Neural cell (in vitro differentiated cells): ENCODE data around the gene PSENEN. TPM values are rescaled to one million over a fixed set of nuclear protein-coding genes. Genes with fewer than 3 reads are reported as not detected.

Experiments
- H2AFZ ChIP-seq: fragments of 200-600, 300-800 bp; sonication (generic), shearing (Covaris generic); 2 replicates; pipeline ENCODE4 v1.6.0; 2014; ENCODE audit warnings: low read depth, mild to moderate bottlenecking, antibody characterized with exemption, low read length, moderate library complexity
- H3F3A ChIP-seq: fragments of 200-600 bp; shearing (Covaris generic); 2 replicates; pipeline ENCODE4 v1.6.1; 2016; ENCODE audit warnings: mild to moderate bottlenecking, moderate library complexity, mixed read lengths, antibody characterized with exemption, low read length; ENCODE audit not compliant: insufficient read depth, poor library complexity, severe bottlenecking
- H3K27ac ChIP-seq: fragments of 200-600, 300-800 bp; sonication (generic), shearing (Covaris generic); 2 replicates; pipeline ENCODE4 v1.5.1; 2014; ENCODE audit warnings: mild to moderate bottlenecking, low read length, moderate library complexity
- H3K27me3 ChIP-seq: fragments of 300-800, 200-600 bp; sonication (generic), shearing (Covaris generic); 2 replicates; pipeline ENCODE4 v1.6.0; 2014; ENCODE audit warnings: mild to moderate bottlenecking, low read depth, low read length, moderate library complexity; ENCODE audit not compliant: insufficient read depth
- H3K36me3 ChIP-seq: fragments of 300-800, 200-600 bp; sonication (generic), shearing (Covaris generic); 2 replicates; pipeline ENCODE4 v1.5.1; 2014; ENCODE audit warnings: mild to moderate bottlenecking, antibody characterized with exemption, low read length, moderate library complexity; ENCODE audit not compliant: insufficient read depth
- H3K4me2 ChIP-seq: fragments of 300-800, 200-600 bp; sonication (generic), shearing (Covaris generic); 2 replicates; pipeline ENCODE4 v1.6.0; 2014; ENCODE audit warnings: mild to moderate bottlenecking, low read length
- H3K4me3 ChIP-seq: fragments of 300-800, 200-600 bp; sonication (generic), shearing (Covaris generic); 2 replicates; pipeline ENCODE4 v1.5.1; 2014; ENCODE audit warnings: mild to moderate bottlenecking, low read length, moderate library complexity
- H3K79me2 ChIP-seq: fragments of 200-600 bp; shearing (Covaris generic); replicated peaks from 2 replicates; pipeline ENCODE4 v1.6.0; 2014; ENCODE audit warnings: mild to moderate bottlenecking, low read length, moderate library complexity; ENCODE audit not compliant: insufficient read depth
- H3K9ac ChIP-seq: fragments of 300-800, 200-600 bp; sonication (generic), shearing (Covaris generic); 2 replicates; pipeline ENCODE4 v1.6.1; 2016; ENCODE audit warnings: mild to moderate bottlenecking, low read length, mixed read lengths
- H3K9me2 ChIP-seq: fragments of 200-600 bp; shearing (Covaris generic); 2 replicates; pipeline ENCODE4 v1.6.1; 2016; ENCODE audit warnings: mild to moderate bottlenecking, low read length, mixed read lengths; ENCODE audit not compliant: insufficient read depth
- H3K9me3 ChIP-seq: fragments of 200-600, 300-800 bp; sonication (generic), shearing (Covaris generic); 2 replicates; pipeline ENCODE4 v1.6.1; 2016; ENCODE audit warnings: mild to moderate bottlenecking, mixed run types, low read length, moderate library complexity, mixed read lengths
- H4K20me1 ChIP-seq: fragments of 200-600 bp; shearing (Covaris generic); 2 replicates; pipeline ENCODE4 v1.6.1; 2016; ENCODE audit warnings: mild to moderate bottlenecking, mixed run types; ENCODE audit not compliant: insufficient read depth
- EP300 ChIP-seq: fragments of 450-650 bp; conservative IDR thresholded peaks from 2 replicates; pipeline ENCODE4 v1.6.1; 2014; ENCODE audit warnings: antibody characterized with exemption, mild to moderate bottlenecking, moderate library complexity; ENCODE audit not compliant: poor library complexity, severe bottlenecking
- EZH2 ChIP-seq: fragments of 200-600, 300-800 bp; shearing (Covaris generic), sonication (generic); IDR thresholded peaks from 2 replicates; pipeline ENCODE4 v1.6.1; 2014; ENCODE audit warnings: antibody characterized with exemption, low read length, borderline replicate concordance, mild to moderate bottlenecking; ENCODE audit not compliant: insufficient read depth, poor library complexity, severe bottlenecking
- MXI1 ChIP-seq: fragments of 450-650 bp; conservative IDR thresholded peaks from 2 replicates; pipeline ENCODE4 v1.6.1; 2014; ENCODE audit warnings: antibody characterized with exemption, mild to moderate bottlenecking; ENCODE audit not compliant: poor library complexity, severe bottlenecking
- POLR2AphosphoS5 ChIP-seq: IDR thresholded peaks from 2 replicates; pipeline ENCODE4 v1.6.1; 2012
- RAD21 ChIP-seq: fragments of 450-650 bp; conservative IDR thresholded peaks from 2 replicates; pipeline ENCODE4 v1.6.1; 2014; ENCODE audit warnings: antibody characterized with exemption, mild to moderate bottlenecking, moderate library complexity
- REST ChIP-seq: IDR thresholded peaks from 2 replicates; pipeline ENCODE4 v1.6.1; 2012; ENCODE audit warnings: borderline replicate concordance
- SMC3 ChIP-seq: fragments of 450-650 bp; conservative IDR thresholded peaks from 2 replicates; pipeline ENCODE4 v1.6.1; 2014; ENCODE audit warnings: antibody characterized with exemption, mild to moderate bottlenecking, moderate library complexity; ENCODE audit not compliant: poor library complexity
- TAF1 ChIP-seq: IDR thresholded peaks from 2 replicates; pipeline ENCODE4 v1.6.1; 2012; ENCODE audit warnings: low read depth
- polyA plus RNA-seq: library from polyadenylated mRNA; depleted of rRNA; stranded (reverse); fragments of >200 nt; gene quantifications from 2 replicates; pipeline ENCODE4 v1.2.3, GENCODE V29; 2014
- TF ChIP-seq, protein P1 (sequence below): fragments of 450-650 bp; IDR thresholded peaks from 2 replicates; pipeline ENCODE4 v1.5.1; 2014; ENCODE audit warnings: antibody characterized with exemption, mild to moderate bottlenecking, moderate library complexity; ENCODE audit not compliant: poor library complexity, severe bottlenecking

PSENEN gene
- polyA plus RNA-seq, 1 donor from 2014 or later = 46.2 TPM

- no peak for TF ChIP-seq EZH2
These were observed 29.0 kb downstream of the PSENEN start (continued) for GRCh38 chr19:35774274-35775045.

- H2AFZ ChIP-seq = peak overlapping the region; percentile 53
These were observed 29.5 kb downstream of the PSENEN start for GRCh38 chr19:35775046-35775297.

DNA sequence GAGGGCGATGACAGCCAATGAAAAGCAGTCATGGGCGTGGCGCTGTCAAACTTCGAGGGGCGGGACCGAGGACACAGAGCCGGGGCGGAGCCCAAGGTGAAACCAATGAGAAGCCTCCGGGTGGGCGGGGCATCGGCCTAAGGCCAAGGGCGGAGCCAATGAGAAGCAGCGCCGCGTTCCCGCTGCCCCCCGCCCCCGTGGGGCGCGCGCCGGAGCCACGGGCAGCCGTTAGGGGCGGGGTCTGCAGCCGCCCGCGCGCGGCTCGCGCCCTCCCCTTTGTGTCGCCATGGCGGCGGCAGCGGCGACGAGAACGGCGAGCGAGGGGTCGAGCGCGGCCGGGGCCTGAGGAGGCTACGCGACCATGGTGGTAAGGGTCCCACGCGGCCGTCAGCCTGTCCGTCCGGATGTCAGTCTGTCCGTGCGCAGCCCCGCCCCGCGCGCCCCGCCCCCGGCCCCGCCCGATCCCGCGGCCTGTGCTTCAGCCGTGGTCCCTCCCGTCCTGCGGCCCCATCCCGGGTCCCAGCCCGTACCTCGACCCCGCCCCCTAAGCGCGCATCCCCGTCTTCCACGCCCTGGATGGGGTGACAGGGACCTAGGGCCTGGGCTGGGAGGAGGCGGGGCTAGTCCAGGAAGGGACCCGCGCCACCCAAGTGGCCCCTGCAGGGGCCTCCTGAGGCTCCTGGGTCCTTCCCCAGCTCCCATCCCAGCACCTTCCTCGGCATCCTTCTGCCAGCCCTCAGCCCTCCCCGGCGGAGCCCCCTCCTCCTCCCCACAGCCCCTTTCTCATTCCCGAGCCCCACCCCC, 30.0 kb downstream of the PSENEN start, which contains the start of gene ARHGAP33:
Gene ARHGAP33, plus strand, starts transcription at position 267 of the 804 bp plus-strand sequence. Its CDS starts 95 bp downstream, at position 362.
- Histone ChIP-seq H3K27ac (peak within 1 kb of the TSS; percentile 79), H2AFZ (peak within 1 kb of the TSS; percentile 53), H3K79me2 (peaks cover 25% of the 10 kb centered on the region), H3K36me3 (no peaks in the 10 kb centered on the region), H3F3A (no peaks in the 10 kb centered on the region), H3K9me2 (no peaks in the 10 kb centered on the region), H4K20me1 (no peaks in the 10 kb centered on the region), H3K27me3 (no peaks in the 10 kb centered on the region), H3K4me2 (peak within 1 kb of the TSS; percentile 99), H3K4me3 (peak within 1 kb of the TSS; percentile 86), H3K9ac (peak within 1 kb of the TSS; percentile 93), H3K9me3 (no peaks in the 10 kb centered on the region)
- TF ChIP-seq EP300 (peak; percentile 57), TAF1 (no peak), EZH2 (no peak), POLR2AphosphoS5 (peak; percentile 90), MXI1 (peak; percentile 71), SMC3 (peak; percentile 25), REST (peak; percentile 51), RAD21 (no peak)
- TF ChIP-seq, protein P1, sequence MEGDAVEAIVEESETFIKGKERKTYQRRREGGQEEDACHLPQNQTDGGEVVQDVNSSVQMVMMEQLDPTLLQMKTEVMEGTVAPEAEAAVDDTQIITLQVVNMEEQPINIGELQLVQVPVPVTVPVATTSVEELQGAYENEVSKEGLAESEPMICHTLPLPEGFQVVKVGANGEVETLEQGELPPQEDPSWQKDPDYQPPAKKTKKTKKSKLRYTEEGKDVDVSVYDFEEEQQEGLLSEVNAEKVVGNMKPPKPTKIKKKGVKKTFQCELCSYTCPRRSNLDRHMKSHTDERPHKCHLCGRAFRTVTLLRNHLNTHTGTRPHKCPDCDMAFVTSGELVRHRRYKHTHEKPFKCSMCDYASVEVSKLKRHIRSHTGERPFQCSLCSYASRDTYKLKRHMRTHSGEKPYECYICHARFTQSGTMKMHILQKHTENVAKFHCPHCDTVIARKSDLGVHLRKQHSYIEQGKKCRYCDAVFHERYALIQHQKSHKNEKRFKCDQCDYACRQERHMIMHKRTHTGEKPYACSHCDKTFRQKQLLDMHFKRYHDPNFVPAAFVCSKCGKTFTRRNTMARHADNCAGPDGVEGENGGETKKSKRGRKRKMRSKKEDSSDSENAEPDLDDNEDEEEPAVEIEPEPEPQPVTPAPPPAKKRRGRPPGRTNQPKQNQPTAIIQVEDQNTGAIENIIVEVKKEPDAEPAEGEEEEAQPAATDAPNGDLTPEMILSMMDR = no peak

More at GRCh38 chr19:35775046-35775297, 29.5 kb downstream of the PSENEN start:
- no peaks in the 10 kb centered on the region for H3F3A ChIP-seq
- peak overlapping the region; percentile 58 for H3K4me2 ChIP-seq
- peaks cover 25% of the 10 kb centered on the region for H3K79me2 ChIP-seq
- peak overlapping the region; percentile 86 for H3K4me3 ChIP-seq
- no peaks in the 10 kb centered on the region for H3K27me3 ChIP-seq
- H3K9me3 ChIP-seq = no peaks in the 10 kb centered on the region
- H4K20me1 ChIP-seq = no peaks in the 10 kb centered on the region
- no peak for TF ChIP-seq REST
- TF ChIP-seq RAD21 = no peak
- no peak for TF ChIP-seq MXI1
- no peak for TF ChIP-seq TAF1
- no peak for TF ChIP-seq EZH2
- peak overlapping the region; percentile 53 for H3K9ac ChIP-seq
- H3K27ac ChIP-seq = peak overlapping the region; percentile 57
- no peaks in the 10 kb centered on the region for H3K36me3 ChIP-seq
- H3K9me2 ChIP-seq = no peaks in the 10 kb centered on the region
